IPS DF 6.9 (cell line): ENCODE measurements around the gene STAT5B.

ENCODE experiments used
- DNase-seq: peaks from one replicate; pipeline ENCODE4 v3.0.0-alpha.2; 2013; ENCODE audit warnings: low read depth, low spot score
- H3K27ac ChIP-seq: one replicate; pipeline ENCODE4 v1.5.1; 2013; ENCODE audit warnings: low read length, control low read depth
- H3K27me3 ChIP-seq: 2 replicates; pipeline ENCODE4 v1.6.1; 2013; ENCODE audit warnings: mild to moderate bottlenecking, low read length; ENCODE audit not compliant: control insufficient read depth, insufficient read depth
- H3K36me3 ChIP-seq: 2 replicates; pipeline ENCODE4 v1.6.1; 2013; ENCODE audit warnings: low read length; ENCODE audit not compliant: control insufficient read depth, insufficient read depth
- H3K4me1 ChIP-seq: 2 replicates; pipeline ENCODE4 v1.6.1; 2013; ENCODE audit warnings: low read length; ENCODE audit not compliant: control insufficient read depth, insufficient read depth
- H3K4me3 ChIP-seq: 2 replicates; pipeline ENCODE4 v1.5.1; 2013; ENCODE audit warnings: mild to moderate bottlenecking, low read length
- H3K9me3 ChIP-seq: 2 replicates; pipeline ENCODE4 v1.6.1; 2013; ENCODE audit warnings: low read length, inconsistent platforms; ENCODE audit not compliant: control insufficient read depth, insufficient read depth
- WGBS: extraction: QIAGEN DNeasy Blood & Tissue Kit; methylation state at CpG from one replicate; pipeline ENCODE4 v1.1.7; 2013; ENCODE audit warnings: mixed read lengths, missing lambda C conversion rate; ENCODE audit not compliant: insufficient read length, insufficient coverage; 5-methylcytosine and 5-hydroxymethylcytosine counted together

Gene STAT5B

GRCh38 chr17:42296012-42296411 is 19.8 kb upstream of the STAT5B start:
- H3K36me3 ChIP-seq, result no peaks in the 10 kb centered on the region
- no CpG with 5 or more reads among the region's 3 CpGs for WGBS
- H3K27me3 ChIP-seq, result no peaks in the 10 kb centered on the region
- no peaks in the 10 kb centered on the region for H3K4me1 ChIP-seq
- no peaks in the 10 kb centered on the region for H3K9me3 ChIP-seq
- no peak overlapping the region for H3K4me3 ChIP-seq
- DNase-seq, result no peak
- H3K27ac ChIP-seq, result no peak overlapping the region

- WGBS, result no CpG with 5 or more reads among the region's 12 CpGs
These were observed 18.5 kb upstream of the STAT5B start for GRCh38 chr17:42294469-42295398.

GRCh38 chr17:42291129-42291528 is 14.9 kb upstream of the STAT5B start:
- Histone ChIP-seq H3K4me3 (no peak overlapping the region), H3K27ac (no peak overlapping the region), H3K9me3 (no peaks in the 10 kb centered on the region), H3K36me3 (no peaks in the 10 kb centered on the region), H3K4me1 (0 out of 2 replicates have a peak, but pooled peaks cover 3% of the 10 kb centered on the region), H3K27me3 (peaks cover 3% of the 10 kb centered on the region; the same call in 1 of the 2 replicates)
- no peak for DNase-seq
- WGBS, result no CpG with 5 or more reads among the region's 11 CpGs

More at GRCh38 chr17:42294469-42295398, 18.5 kb upstream of the STAT5B start:
- H3K4me1 ChIP-seq, result no peaks in the 10 kb centered on the region
- no peaks in the 10 kb centered on the region for H3K36me3 ChIP-seq
- DNase-seq, result no peak
- no peak overlapping the region for H3K27ac ChIP-seq
- no peak overlapping the region for H3K4me3 ChIP-seq
- no peaks in the 10 kb centered on the region for H3K27me3 ChIP-seq
- H3K9me3 ChIP-seq, result no peaks in the 10 kb centered on the region

DNA sequence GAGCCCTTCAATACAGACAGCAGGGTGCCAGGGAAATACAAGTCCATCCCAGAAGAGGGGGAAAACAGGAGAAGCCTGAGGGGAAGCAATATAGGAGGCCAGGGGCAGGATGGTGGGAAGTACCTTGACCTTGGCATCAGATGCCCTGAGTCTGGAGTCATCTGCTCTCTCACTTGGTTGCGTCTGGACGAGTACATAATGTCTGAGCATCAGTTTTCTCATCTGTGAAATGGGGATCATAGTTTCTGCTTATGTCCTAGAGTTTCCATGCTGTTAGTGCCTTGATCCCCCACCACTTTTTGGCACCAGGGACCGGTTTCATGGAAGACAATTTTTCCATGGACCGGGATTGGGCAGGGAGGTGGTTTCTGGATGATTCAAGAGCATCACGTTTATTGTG is 14.4 kb upstream of the STAT5B start:
- Histone ChIP-seq H3K4me1 (0 out of 2 replicates have a peak, but pooled peaks cover 3% of the 10 kb centered on the region), H3K9me3 (no peaks in the 10 kb centered on the region), H3K27me3 (peaks cover 3% of the 10 kb centered on the region; the same call in 1 of the 2 replicates), H3K4me3 (no peak overlapping the region), H3K36me3 (no peaks in the 10 kb centered on the region), H3K27ac (no peak overlapping the region)
- DNase-seq, result no peak
- no CpG with 5 or more reads among the region's 5 CpGs for WGBS

DNA sequence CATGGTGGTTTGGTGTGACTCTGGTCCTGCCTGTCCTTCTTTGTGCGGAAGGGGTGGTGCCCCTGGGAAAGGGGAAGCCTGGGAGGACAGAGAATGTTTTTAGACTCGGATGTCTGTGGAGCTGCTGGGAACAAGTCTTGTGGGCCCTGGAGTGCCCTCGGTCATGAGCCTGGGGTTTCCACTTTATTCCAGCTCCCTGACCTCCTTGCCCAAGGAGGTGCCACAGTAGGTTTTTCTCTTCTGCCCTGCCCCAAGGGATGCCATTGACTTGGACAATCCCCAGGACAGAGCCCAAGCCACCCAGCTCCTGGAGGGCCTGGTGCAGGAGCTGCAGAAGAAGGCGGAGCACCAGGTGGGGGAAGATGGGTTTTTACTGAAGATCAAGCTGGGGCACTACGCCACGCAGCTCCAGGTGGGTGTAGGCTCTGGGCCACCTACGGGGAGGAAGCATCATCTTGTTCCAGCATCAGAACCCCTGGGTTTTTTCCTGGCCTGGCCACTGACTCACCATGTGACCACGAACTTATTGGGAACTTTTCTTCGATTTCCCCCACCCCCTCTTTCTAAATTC is 13.5 kb upstream of the STAT5B start:
- WGBS, result no CpG with 5 or more reads among the region's 9 CpGs
- H3K36me3 ChIP-seq, result no peaks in the 10 kb centered on the region
- no peak for DNase-seq
- no peak overlapping the region for H3K27ac ChIP-seq
- peaks cover 3% of the 10 kb centered on the region; the same call in 1 of the 2 replicates for H3K27me3 ChIP-seq
- H3K9me3 ChIP-seq, result no peaks in the 10 kb centered on the region
- H3K4me1 ChIP-seq, result 0 out of 2 replicates have a peak, but pooled peaks cover 3% of the 10 kb centered on the region
- no peak overlapping the region for H3K4me3 ChIP-seq

DNA sequence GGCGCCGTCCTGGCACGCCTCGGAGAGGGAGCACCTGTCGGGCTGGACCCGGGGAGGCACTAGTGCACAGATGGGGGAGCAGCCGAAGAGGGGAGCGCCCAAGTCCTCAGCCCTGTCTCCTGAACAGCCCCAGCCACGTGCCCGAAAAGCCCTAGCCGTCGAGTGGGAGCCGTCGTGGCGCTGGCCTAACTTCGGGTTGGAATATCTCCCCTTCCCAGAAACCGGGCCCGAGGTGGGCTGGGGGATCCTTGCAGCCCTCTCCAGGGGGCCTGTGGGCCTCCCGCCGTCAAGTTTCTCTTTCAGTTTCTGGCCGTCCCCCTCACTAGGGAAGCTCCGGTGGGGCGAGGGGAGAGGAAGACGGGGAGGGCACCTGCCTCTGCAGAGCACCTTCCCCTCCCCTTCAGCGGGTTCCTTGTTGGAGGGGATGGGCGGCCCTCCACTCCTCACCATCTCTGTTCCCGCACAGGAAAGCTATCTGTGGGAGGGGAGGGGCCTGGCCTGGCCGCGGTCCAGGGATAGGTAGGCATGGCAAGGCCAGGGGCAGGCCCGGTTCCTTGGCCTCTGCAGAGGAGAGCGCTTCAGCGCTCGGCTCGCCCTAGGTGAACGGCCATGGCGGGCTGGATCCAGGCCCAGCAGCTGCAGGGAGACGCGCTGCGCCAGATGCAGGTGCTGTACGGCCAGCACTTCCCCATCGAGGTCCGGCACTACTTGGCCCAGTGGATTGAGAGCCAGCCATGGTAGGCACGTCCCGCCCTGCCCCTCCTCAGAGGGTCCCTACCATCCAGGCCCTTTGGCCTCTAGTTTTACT is 12.8 kb upstream of the STAT5B start:
- DNase-seq, result no peak
- H3K27ac ChIP-seq, result no peak overlapping the region
- H3K36me3 ChIP-seq, result no peaks in the 10 kb centered on the region
- H3K4me1 ChIP-seq, result 0 out of 2 replicates have a peak, but pooled peaks cover 3% of the 10 kb centered on the region
- WGBS, result no CpG with 5 or more reads among the region's 44 CpGs
- peaks cover 3% of the 10 kb centered on the region; the same call in 1 of the 2 replicates for H3K27me3 ChIP-seq
- H3K9me3 ChIP-seq, result no peaks in the 10 kb centered on the region
- peak overlapping the region; percentile 29; the same call in 1 of the 2 replicates for H3K4me3 ChIP-seq

DNA sequence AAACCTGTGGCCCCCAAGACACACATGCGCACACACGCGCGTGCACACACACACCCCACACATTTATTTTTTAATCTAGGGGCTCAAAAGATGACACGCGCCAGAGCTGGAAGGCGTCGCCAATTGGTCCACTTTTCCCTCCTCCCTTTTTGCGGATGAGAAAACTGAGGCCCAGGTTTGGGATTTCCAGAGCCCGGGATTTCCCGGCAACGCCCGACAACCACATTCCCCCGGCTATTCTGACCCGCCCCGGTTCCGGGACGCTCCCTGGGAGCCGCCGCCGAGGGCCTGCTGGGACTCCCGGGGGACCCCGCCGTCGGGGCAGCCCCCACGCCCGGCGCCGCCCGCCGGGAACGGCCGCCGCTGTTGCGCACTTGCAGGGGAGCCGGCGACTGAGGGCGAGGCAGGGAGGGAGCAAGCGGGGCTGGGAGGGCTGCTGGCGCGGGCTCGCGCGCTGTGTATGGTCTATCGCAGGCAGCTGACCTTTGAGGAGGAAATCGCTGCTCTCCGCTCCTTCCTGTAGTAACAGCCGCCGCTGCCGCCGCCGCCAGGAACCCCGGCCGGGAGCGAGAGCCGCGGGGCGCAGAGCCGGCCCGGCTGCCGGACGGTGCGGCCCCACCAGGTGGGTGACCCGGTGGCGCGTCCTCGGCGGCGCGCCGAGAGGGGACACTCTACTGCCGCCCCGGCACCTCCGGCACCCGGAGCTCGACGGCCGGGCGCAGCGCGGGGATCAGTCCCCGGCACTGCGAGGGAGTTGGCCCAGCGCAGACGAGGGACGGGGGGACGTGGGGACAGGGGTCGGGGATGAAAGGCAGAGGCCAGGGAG is 12.0 kb upstream of the STAT5B start, which contains the start of gene STAT5A:
Gene STAT5A, plus strand, starts transcription at position 522 of the 826 bp plus-strand sequence. CDS start 914 bp downstream, outside the sequence.
- no CpG with 5 or more reads among the region's 88 CpGs for WGBS
- no peaks in the 10 kb centered on the region for H3K36me3 ChIP-seq
- 0 out of 2 replicates have a peak, but pooled peaks cover 3% of the 10 kb centered on the region for H3K4me1 ChIP-seq
- no peak within 1 kb of the TSS for H3K27ac ChIP-seq
- H3K9me3 ChIP-seq, result no peaks in the 10 kb centered on the region
- DNase-seq, result no peak
- H3K27me3 ChIP-seq, result peaks cover 3% of the 10 kb centered on the region; the same call in 1 of the 2 replicates
- H3K4me3 ChIP-seq, result peak within 1 kb of the TSS; percentile 29; the same call in 1 of the 2 replicates

- Histone ChIP-seq H3K9me3 (no peaks in the 10 kb centered on the region), H3K4me3 (no peak overlapping the region), H3K27ac (no peak overlapping the region), H3K27me3 (peaks cover 3% of the 10 kb centered on the region; the same call in 1 of the 2 replicates), H3K4me1 (0 out of 2 replicates have a peak, but pooled peaks cover 3% of the 10 kb centered on the region), H3K36me3 (no peaks in the 10 kb centered on the region)
- no peak for DNase-seq
- no CpG with 5 or more reads among the region's 14 CpGs for WGBS
These were observed 11.2 kb upstream of the STAT5B start for GRCh38 chr17:42287305-42287976.
